ENCODE data around the gene ARRDC1. TPM values are rescaled to one million over a fixed set of nuclear protein-coding genes. Genes with fewer than 3 reads are reported as not detected.
"Not testable (repeated sequence)": the region's sequence is repeated elsewhere in the genome, so short reads cannot be mapped to it uniquely, and the experiment has no call there.

Gene ARRDC1
- total RNA-seq, 1 donor from 2014 or later = 109 TPM

DNA sequence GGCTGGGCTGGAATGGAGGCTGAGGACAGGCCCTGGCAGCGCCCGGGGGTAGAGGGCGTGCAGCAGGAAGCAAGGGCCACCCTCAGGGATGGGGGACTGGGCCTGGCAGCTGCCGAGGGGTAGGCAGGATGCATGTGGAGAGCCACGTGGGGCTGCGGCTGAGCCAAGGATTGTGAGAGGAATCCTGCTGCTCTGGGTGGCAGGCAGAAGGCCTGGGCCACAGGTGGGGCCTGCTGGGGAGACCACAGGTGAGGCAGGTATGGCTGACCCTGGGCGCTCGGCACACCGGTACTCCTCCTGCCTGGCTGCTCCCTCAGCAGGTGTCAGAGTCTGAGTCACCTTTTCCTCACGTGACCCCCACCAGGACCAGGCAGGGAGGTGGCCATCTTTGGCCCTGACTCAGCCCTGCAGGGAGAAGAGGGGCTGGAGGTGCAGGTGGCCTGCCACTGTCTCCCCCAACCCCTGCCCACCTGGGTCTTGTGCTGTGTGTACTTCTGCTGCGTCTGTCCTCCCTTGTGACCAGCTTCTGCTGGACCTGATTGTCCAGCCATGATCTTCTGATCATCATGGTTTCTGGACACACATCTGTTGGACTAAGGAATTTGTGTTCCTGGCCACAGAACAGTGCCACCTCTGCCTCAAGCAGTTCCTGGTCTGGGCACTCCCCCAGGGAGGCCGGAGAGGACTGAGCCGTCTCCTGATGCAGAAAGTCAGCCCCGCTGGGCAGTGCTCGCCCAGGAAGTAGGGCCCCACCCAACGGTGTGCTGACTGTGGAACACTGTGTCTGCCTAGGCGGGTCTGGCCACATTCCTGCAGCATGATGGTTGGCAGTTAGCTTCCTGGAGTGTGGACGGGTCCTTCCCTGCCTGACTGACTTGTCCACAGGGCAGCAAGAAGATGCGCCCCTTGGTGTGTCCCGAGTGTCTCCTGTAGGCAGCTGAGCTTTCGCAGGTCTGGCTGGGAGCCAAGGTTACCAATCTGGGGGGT is 6.4 kb downstream of the ARRDC1 start:
- intact Hi-C loops (cut with micrococcal nuclease) = loop anchor here (10.0 kb wide), 1 partner anchor 1497 kb away; the partner anchor contains the start of gene TMEM250

- intact Hi-C loops (cut with micrococcal nuclease) = loop anchor here (10.0 kb wide), 1 partner anchor 1498 kb away; the partner anchor contains the start of gene TMEM250
Measured at GRCh38 chr9:137612741-137613142, 7.3 kb downstream of the ARRDC1 start.

- intact Hi-C loops (cut with micrococcal nuclease) = loop anchor here (10.0 kb wide), 1 partner anchor 1498 kb away; the partner anchor contains the start of gene TMEM250
Measured at GRCh38 chr9:137613259-137613658, 7.8 kb downstream of the ARRDC1 start.

GRCh38 chr9:137613738-137614523 is 8.4 kb downstream of the ARRDC1 start:
- intact Hi-C loops (cut with micrococcal nuclease) = loop anchor here (10.0 kb wide), 1 partner anchor 1499 kb away; the partner anchor contains the start of gene TMEM250

- intact Hi-C loops (cut with micrococcal nuclease) = loop anchor here (10.0 kb wide), 1 partner anchor 1500 kb away; the partner anchor contains the start of gene TMEM250
Measured at GRCh38 chr9:137614631-137615386, 9.3 kb downstream of the ARRDC1 start.

GRCh38 chr9:137615387-137615871 is 9.9 kb downstream of the ARRDC1 start:
- intact Hi-C loops (cut with micrococcal nuclease) = loop anchor here (10.0 kb wide), 1 partner anchor 1501 kb away; the partner anchor contains the start of gene TMEM250

DNA sequence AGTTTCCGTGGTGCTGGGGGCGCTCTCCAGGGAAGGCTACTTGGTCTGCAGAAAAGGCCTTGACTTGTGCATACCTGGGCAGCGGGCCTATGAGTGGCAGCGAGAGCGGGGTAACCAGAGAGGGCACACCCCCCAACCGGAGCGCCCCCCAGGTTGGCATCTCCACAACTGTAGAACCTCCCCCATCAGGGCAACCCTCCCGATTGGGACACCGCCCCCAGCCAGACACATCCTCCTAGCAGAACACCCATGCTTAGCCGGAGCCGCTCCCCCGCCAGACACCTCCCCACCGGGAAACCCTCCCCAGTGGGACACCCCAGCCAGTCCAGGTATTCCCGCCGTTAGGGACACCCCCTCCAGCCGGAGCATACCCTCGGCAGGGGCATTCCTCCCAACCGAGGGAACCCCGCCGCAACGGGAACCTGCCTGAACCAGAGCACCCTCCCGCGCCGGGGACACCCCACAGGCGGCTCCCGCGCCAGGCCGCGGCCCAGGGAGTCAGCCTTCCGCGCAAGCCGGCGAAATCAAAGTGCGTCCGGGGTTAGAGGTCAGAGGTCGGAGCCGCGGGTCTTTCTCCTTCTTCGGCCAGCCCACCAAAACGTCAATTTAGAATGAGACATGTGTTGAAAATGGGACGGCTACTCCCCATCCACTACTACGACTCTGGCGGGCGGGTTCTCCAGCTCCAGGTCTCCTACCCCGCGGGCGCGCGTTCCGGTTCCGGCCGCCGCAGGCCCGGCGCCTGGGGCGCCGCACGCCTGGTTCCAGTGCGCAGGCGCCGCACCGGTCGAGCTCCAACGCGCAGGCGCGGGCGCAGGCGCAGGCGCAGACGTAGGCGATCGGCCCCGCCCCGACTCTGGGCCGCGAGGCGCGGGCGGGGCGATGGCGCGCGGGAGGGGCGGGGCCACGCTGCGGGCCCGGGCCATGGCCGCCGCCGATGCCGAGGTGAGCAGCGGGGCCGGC is 12.9 kb downstream of the ARRDC1 start, which contains the start of gene EHMT1:
Gene EHMT1 (plus strand): TSS at position 901 of the 963 bp plus-strand sequence. CDS start 24 bp downstream, at position 925.
- intact Hi-C loops (cut with micrococcal nuclease) = loop anchor here (1.0 to 10.0 kb wide), 6 partner anchors 10 to 1504 kb away; partner anchors contain the start of genes ARRDC1, DPH7, MRPL41 and TMEM250

DNA sequence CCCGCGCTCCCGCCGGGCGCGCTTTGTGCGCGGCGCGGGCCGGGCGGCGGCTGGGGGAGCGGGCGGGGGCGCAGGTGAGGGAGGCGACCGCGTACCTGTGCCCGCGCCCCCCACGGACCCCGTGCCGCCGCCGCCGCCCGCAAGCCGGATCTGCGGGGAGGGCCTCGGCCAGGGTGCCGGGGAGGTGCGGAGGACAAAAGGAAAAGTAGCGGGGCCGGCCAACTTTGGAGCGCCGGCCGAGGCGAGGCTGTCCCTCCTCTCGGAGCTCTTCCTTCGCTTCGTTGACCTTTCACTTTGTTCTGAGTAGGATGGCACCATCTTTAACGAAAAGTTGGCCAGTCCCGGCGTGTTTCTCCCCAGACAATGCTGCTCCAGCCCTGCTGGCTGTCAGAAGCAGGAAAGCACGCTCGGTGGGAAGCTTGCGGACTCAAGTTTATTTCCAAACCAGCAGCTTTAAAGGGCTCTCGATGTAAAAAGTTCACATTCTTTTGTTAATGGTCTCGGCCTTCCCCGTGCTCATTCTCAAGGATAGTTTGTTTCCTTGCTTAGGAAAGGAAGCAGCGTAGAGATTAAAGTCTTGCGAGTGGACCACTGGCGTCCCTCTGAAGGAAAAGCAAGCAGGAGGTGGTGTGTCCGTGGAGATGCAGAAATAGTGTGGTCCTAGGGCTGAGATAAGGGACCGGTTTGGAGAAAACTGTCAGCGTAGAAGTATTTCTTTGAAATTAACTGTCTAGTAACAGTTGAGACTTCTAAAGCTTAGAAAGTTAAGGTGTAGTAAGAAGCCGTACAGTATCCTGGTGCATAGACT is 14.0 kb downstream of the ARRDC1 start:
- intact Hi-C loops (cut with micrococcal nuclease) = loop anchor here (1.0 to 10.0 kb wide), 2 partner anchors 9 to 1505 kb away; partner anchors contain the start of gene TMEM250

DNA sequence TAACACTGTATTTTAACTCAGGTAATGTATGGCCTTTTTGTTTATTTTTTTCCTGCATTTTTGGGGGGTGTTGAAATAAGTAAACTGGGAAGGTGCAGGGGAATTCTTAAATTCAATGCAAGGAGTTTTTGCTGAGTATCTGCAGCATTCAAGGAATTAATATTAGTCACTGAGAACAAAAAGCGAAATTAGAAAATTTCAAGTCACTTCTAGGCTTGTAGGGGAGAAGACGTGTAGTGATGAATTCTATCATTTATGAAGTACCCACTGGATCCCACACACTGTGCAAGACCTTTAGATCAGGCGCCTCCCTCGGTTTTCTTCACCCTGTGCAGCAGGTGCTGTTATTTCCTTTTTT is 14.5 kb downstream of the ARRDC1 start:
- intact Hi-C loops (cut with micrococcal nuclease) = no loop called here

DNA sequence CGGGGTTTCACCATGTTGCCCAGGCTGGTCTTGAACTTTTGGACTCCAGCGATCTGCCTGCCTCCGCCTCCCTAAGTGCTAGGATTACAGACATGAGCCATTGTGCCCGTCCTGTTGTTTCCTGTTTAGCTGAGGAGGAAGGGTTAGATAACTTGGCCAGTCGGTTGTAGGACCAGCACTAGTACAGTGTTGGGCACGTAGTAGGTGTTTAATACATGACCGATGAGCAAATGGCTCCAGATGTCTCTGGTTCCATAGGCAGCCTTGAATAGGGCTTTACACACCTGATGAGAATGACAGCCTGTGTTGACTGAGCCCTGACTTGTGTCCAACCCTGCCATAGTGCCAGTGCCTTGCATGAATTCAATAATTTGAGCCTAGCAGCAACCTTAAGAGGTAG is 15.1 kb downstream of the ARRDC1 start:
- intact Hi-C loops (cut with micrococcal nuclease) = no loop called here

- intact Hi-C loops (cut with micrococcal nuclease) = loop anchor here (1.0 kb wide), 1 partner anchor 18 kb away; no protein-coding TSS in a partner anchor
Measured at GRCh38 chr9:137621131-137621757, 15.8 kb downstream of the ARRDC1 start.

DNA sequence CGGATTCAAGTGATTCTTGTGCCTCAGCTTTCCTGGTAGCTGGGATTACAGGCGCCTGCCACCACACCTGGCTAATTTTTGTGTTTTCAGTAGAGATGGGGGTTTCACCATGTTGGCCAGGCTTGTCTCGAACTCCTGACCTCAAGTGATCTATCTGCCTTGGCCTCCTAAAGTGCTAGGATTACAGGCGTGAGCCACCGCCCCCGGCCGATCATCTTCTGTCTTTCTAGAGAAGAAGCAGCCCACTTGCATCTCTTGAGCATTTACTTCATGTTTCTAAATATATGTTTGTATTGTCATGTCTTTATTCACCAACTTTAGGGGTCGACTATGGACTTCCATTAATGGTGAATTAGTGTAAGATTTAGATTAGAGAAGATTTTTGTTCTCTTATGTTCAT is 16.7 kb downstream of the ARRDC1 start:
- intact Hi-C loops (cut with micrococcal nuclease) = not testable (repeated sequence)

DNA sequence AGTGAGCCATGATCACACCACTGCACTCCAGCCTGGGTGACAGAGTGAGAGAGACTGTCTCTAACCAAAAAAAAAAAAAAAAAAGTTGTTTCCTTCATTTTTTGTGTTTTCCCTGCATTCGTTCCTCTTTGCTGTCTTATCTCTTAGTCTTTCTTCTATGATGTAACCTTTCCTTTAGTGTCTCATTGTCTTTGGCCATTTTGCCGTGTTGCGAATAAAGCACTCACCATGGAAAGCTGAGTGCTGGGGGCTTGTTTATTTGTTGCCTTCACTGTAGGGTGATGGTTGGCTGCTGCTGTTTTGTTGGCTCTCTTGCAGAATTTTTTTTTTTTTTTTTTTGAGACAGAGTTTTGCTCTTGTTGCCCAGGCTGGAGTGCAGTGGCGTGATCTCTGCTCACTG is 21.0 kb downstream of the ARRDC1 start:
- intact Hi-C loops (cut with micrococcal nuclease) = no loop called here

GRCh38 chr9:137627406-137627805 is 21.9 kb downstream of the ARRDC1 start:
- intact Hi-C loops (cut with micrococcal nuclease) = not testable (repeated sequence)

- intact Hi-C loops (cut with micrococcal nuclease) = no loop called here
Measured at GRCh38 chr9:137630126-137630525, 24.6 kb downstream of the ARRDC1 start.

DNA sequence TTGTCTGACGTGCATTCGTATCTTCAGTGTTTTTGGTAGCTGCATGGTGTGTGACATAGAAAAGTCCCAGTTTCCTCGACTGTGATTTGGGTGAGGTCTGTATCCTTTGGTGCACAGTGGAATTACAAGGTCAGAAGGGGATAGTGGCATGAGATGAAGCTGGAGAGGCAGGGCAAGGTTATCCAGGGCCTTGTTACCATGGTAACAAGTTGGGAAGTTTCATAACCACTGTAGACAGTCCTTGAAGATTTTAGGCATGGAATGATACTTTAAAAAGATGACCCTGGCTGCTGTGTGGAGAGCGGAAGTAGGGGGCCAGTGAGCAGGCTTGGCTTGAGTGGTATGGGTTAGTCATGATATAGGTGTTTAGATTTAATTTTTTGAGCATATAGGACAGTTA is 25.2 kb downstream of the ARRDC1 start:
- intact Hi-C loops (cut with micrococcal nuclease) = no loop called here

DNA sequence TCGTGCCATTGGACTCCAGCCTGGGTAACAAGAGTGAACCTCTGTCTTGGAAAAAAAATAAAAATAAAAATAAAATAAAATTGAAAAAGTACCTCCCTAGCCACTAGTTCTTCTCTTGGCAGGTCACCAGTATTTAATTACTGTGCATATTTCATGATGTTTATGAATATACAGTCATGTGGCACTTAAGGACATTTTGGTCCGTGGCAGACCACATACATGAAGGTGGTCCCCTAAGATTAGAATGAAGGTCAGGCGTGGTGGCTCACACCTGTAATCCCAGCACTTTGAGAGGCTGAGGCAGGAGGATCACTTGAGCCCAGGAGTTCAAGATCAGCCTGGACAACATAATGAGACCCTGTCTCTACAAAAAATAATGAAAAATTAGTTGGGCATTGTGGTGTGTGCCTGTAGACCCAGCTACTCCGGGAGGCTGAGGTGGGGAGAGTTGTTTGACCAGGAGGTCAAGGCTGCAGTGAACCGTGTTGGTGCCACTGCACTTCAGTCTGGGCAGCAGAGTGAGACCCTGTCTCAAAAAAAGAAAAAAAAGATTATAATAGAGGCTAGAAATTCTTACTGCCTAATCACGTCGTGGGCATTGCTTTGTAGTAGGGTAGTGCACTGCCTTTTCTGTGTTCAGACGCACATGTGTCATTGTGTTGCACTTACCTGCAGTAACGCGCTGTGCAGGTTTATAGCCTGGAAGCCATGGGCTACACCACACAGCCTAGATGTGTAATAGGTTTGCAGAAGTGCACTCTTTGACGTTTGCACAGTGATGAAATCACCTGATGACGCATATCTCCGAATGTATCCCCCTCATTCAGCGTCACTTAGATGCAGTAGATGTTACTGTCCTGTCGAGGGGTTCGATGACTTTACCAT is 26.1 kb downstream of the ARRDC1 start:
- intact Hi-C loops (cut with micrococcal nuclease) = no loop called here

Data from T-helper 1 cell treated with Interleukin-12 subunit alpha and Interleukin-12 subunit beta and Interleukin-4 antibody, amounts not matched to agents 30 ng/mL and 1 ng/mL, for 36 hours (primary cell).